ENCODE results near the gene CNTN4.

GRCh38 chr3:2976796-2977195, 878.1 kb downstream of the CNTN4 start:
- no peak for TF ChIP-seq CTCF (IDR thresholded peaks at IDR 0.05; ENCODE audit: control extremely low read depth in 1 of 3, insufficient read depth in 1 of 3, low read depth in 1 of 3, low read length in 3 of 3)
- no peak for TF ChIP-seq POLR2AphosphoS5 (IDR thresholded peaks at IDR 0.05; ENCODE audit: low read depth, low read length)
- no peak for TF ChIP-seq ZNF274 (IDR thresholded peaks at IDR 0.05; ENCODE audit: borderline replicate concordance, extremely low read depth, low read length)
